ENCODE data around the gene DPH5.
"Not testable (repeated sequence)": the region's sequence is repeated elsewhere in the genome, so short reads cannot be mapped to it uniquely, and the experiment has no call there.

DPH5 gene

GRCh38 chr1:100955322-100955721 lies 70.3 kb downstream of the DPH5 start:
- in situ Hi-C loops (cut with MboI; ENCODE audit: low pct_unique_long_range_greater_than_20kb, low sequenced_read_pairs, unreplicated experiment) = no loop called here
- no peak for DNase-seq (ENCODE audit: low spot score)
- TF ChIP-seq, protein P1, sequence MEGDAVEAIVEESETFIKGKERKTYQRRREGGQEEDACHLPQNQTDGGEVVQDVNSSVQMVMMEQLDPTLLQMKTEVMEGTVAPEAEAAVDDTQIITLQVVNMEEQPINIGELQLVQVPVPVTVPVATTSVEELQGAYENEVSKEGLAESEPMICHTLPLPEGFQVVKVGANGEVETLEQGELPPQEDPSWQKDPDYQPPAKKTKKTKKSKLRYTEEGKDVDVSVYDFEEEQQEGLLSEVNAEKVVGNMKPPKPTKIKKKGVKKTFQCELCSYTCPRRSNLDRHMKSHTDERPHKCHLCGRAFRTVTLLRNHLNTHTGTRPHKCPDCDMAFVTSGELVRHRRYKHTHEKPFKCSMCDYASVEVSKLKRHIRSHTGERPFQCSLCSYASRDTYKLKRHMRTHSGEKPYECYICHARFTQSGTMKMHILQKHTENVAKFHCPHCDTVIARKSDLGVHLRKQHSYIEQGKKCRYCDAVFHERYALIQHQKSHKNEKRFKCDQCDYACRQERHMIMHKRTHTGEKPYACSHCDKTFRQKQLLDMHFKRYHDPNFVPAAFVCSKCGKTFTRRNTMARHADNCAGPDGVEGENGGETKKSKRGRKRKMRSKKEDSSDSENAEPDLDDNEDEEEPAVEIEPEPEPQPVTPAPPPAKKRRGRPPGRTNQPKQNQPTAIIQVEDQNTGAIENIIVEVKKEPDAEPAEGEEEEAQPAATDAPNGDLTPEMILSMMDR (IDR thresholded peaks at IDR 0.05; ENCODE audit: extremely low read depth, insufficient read depth, missing control alignments) = no peak

DNA sequence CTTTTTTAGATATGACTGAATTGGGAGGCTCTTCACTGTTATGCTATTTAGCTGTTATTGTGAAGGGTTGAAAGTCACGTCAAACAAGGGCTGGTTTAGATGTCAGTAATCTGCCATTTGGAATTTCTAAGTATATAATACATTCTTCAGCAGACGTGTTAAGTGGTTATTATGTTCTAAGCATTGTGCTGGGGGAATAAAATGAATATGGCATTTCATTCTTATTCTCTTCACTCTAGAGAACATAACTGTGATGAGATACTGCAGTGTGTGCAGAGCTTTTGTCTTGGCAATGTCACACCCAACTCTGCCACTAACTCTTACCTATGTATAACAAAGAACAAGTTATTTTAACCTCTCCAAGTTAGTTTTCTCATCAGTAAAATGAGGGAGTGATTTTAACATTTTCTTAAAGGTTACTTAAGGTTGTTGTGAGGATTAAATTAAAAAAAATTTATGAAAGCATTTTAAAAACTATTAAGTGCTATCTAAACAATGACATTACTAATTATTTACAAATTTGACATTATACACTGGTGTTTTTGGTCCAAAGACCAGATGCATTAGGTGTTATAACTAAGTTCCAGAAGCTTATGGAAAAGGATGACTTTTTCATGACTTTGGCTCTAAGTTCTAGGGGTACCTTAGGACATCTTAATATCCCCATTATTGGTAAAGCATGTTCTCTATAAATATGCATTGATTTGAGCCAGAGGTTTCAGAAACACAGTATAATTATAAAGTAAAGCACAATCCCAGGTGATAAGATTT lies 71.4 kb downstream of the DPH5 start:
- TF ChIP-seq, protein P1 (IDR thresholded peaks at IDR 0.05; ENCODE audit: extremely low read depth, insufficient read depth, missing control alignments) = no peak
- in situ Hi-C loops (cut with MboI; ENCODE audit: low pct_unique_long_range_greater_than_20kb, low sequenced_read_pairs, unreplicated experiment) = no loop called here

GRCh38 chr1:100952970-100953369 lies 72.6 kb downstream of the DPH5 start:
- DNase-seq (ENCODE audit: low spot score); in situ Hi-C loops (cut with MboI; ENCODE audit: low pct_unique_long_range_greater_than_20kb, low sequenced_read_pairs, unreplicated experiment): not testable (repeated sequence)

More for the DNA sequence above, 71.4 kb downstream of the DPH5 start:
- DNase-seq (ENCODE audit: low spot score) = no peak

- in situ Hi-C loops (cut with MboI; ENCODE audit: low pct_unique_long_range_greater_than_20kb, low sequenced_read_pairs, unreplicated experiment) = no loop called here
Measured at GRCh38 chr1:100952104-100952745, 73.4 kb downstream of the DPH5 start.

DNA sequence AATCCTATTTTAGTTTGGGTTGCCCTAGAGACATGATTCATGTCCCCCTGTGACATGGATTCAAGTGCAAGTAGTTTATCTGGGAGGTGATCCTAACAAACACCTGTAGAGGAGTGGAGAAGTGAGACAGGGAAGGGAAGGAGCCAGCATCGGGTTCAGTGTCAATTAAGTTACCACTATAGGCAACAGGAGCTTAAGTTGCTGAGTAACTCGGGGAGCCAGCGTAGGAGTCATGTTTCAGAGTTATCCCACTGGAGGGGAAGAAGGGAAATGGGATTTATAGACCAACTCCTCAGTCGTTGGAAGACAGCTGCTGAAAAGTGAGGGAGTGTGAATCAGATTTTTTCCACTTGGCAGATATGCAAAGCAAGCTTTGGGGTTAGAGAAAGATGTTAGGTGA lies 74.8 kb downstream of the DPH5 start:
- no peak for DNase-seq (ENCODE audit: low spot score)
- in situ Hi-C loops (cut with MboI; ENCODE audit: low pct_unique_long_range_greater_than_20kb, low sequenced_read_pairs, unreplicated experiment) = no loop called here
- TF ChIP-seq, protein P1 (IDR thresholded peaks at IDR 0.05; ENCODE audit: extremely low read depth, insufficient read depth, missing control alignments) = no peak

More at GRCh38 chr1:100952104-100952745, 73.4 kb downstream of the DPH5 start:
- no peak for DNase-seq (ENCODE audit: low spot score)
- TF ChIP-seq, protein P1 (IDR thresholded peaks at IDR 0.05; ENCODE audit: extremely low read depth, insufficient read depth, missing control alignments) = no peak

DNA sequence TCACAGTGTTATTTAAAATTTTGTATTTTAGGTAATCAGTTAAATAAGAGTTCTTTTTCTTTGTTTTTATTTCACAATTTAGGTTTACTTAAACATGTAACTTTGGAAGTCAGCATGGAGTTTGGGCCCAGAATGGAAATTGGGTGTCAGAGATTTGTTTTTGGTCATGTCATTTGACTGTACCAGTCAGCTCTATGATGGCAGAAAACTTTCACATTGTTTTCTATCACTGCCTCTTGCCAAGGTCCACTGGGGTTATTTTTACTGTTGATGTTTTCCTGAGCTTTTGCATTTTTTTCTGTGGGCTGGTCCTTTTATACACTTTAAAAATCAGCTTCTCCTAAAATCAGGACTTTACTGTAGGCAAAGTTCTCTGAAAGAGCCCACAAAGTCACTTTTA lies 75.2 kb downstream of the DPH5 start:
- DNase-seq (ENCODE audit: low spot score) = no peak
- TF ChIP-seq, protein P1 (IDR thresholded peaks at IDR 0.05; ENCODE audit: extremely low read depth, insufficient read depth, missing control alignments) = no peak
- in situ Hi-C loops (cut with MboI; ENCODE audit: low pct_unique_long_range_greater_than_20kb, low sequenced_read_pairs, unreplicated experiment) = no loop called here

- DNase-seq (ENCODE audit: low spot score); in situ Hi-C loops (cut with MboI; ENCODE audit: low pct_unique_long_range_greater_than_20kb, low sequenced_read_pairs, unreplicated experiment): not testable (repeated sequence)
Measured at GRCh38 chr1:100949515-100950158, 75.9 kb downstream of the DPH5 start.

DNA sequence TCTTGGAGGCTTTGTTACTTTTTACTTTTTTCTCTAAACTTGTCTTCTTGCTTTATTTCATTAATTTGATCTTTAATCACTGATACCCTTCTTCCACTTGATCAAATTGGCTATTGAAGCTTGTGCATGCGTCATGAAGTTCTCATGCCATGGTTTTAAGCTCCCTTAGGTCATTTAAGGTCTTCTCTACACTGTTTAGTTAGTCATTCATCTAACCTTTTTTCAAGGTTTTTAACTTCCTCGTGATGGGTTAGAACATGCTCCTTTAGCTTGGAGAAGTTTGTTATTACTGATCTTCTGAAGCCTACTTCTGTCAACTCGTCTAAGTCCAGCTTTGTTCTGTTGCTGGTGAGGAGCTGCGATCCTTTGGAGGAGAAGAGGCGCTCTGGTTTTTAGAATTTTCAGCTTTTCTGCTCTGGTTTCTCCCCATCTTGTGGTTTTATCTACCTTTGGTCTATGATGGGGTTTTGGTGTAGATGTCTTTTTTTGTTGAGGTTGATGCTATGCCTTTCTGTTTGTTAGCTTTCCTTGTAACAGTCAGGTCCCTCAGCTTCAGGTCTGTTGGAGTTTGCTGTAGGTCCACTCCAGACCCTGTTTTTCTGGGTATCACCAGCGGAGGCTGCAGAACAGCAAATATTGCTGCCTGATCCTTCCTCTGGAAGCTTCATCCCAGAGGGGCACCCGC lies 76.7 kb downstream of the DPH5 start:
- in situ Hi-C loops (cut with MboI; ENCODE audit: low pct_unique_long_range_greater_than_20kb, low sequenced_read_pairs, unreplicated experiment); DNase-seq (ENCODE audit: low spot score): not testable (repeated sequence)

DNA sequence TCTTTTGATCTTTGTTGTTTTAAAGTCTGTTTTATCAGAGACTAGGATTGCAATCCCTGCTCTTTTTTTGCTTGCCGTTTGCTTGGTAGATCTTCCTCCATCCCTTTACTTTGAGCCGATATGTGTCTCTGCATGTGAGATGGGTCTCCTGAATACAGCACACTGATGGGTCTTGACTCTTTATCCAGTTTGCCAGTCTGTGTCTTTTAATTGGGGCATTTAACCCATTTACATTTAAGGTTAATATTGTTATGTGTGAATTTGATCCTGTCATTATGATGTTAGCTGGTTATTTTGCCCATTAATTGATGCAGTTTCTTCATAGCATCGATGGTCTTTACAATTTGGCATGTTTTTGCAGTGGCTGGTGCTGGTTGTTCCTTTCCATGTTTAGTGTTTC lies 77.8 kb downstream of the DPH5 start:
- DNase-seq (ENCODE audit: low spot score); in situ Hi-C loops (cut with MboI; ENCODE audit: low pct_unique_long_range_greater_than_20kb, low sequenced_read_pairs, unreplicated experiment): not testable (repeated sequence)

- DNase-seq (ENCODE audit: low spot score); in situ Hi-C loops (cut with MboI; ENCODE audit: low pct_unique_long_range_greater_than_20kb, low sequenced_read_pairs, unreplicated experiment): not testable (repeated sequence)
Measured at GRCh38 chr1:100946064-100946463, 79.5 kb downstream of the DPH5 start.

Measured in GM13977 (cell line).